CD14-positive monocyte (primary cell): ENCODE measurements around the gene CNTD1. TPM values are rescaled to one million over a fixed set of nuclear protein-coding genes. Genes with fewer than 3 reads are reported as not detected.

ENCODE experiments used
- DNase-seq, 3 donors: peaks; one replicate each; pipeline ENCODE4 v3.0.0-alpha.2; 2011 to 2022
- H2AFZ ChIP-seq: 2 replicates; pipeline ENCODE4 v1.6.0; 2012; ENCODE audit warnings: mild to moderate bottlenecking, low read depth, low read length, inconsistent platforms; ENCODE audit not compliant: insufficient read depth, poor library complexity, severe bottlenecking
- H3K27ac ChIP-seq, 2 donors: 1 replicate in 1 of 2; 2 replicates in 1 of 2; pipeline ENCODE4 v1.5.1; 2012 to 2013; ENCODE audit warnings: low read length in 2 of 2, control low read depth in 1 of 2, inconsistent platforms in 1 of 2, low read depth in 1 of 2, mild to moderate bottlenecking in 1 of 2
- H3K27me3 ChIP-seq, 2 donors: one replicate each; pipeline versions ENCODE4 v1.6.0 to v1.6.1; 2011 to 2013; ENCODE audit warnings: low read length in 2 of 2; ENCODE audit not compliant: control insufficient read depth in 2 of 2, insufficient read depth in 2 of 2
- H3K36me3 ChIP-seq, 2 donors: replicated peaks in 1 of 2; 1 replicate in 1 of 2; 2 replicates in 1 of 2; pipeline versions ENCODE4 v1.5.1 to v1.6.1; 2012 to 2013; ENCODE audit warnings: low read length in 2 of 2, control low read depth in 1 of 2, inconsistent platforms in 1 of 2, mild to moderate bottlenecking in 1 of 2; ENCODE audit not compliant: insufficient read depth in 2 of 2, control insufficient read depth in 1 of 2
- H3K4me1 ChIP-seq, 2 donors: 1 replicate in 1 of 2; 2 replicates in 1 of 2; pipeline versions ENCODE4 v1.5.1 to v1.6.1; 2012 to 2013; ENCODE audit warnings: low read length in 2 of 2, control low read depth in 1 of 2, inconsistent platforms in 1 of 2, mild to moderate bottlenecking in 1 of 2, moderate library complexity in 1 of 2; ENCODE audit not compliant: insufficient read depth in 2 of 2, control insufficient read depth in 1 of 2
- H3K4me2 ChIP-seq: replicated peaks from 2 replicates; pipeline ENCODE3; 2012; ENCODE audit warnings: low read length, moderate library complexity, mild to moderate bottlenecking; ENCODE audit not compliant: poor library complexity, severe bottlenecking; ENCODE audit errors: extremely low read depth
- H3K4me3 ChIP-seq, 3 experiments: fragments of 200-600 bp in 1 of 3; sonication (generic) in 1 of 3; replicated peaks in 1 of 3; 1 replicate in 2 of 3; 2 replicates in 1 of 3; pipeline ENCODE4 v1.5.1; 2011 to 2013; ENCODE audit warnings: low read length in 3 of 3, mild to moderate bottlenecking in 3 of 3, control low read depth in 2 of 3, low read depth in 2 of 3, inconsistent platforms in 1 of 3, moderate library complexity in 1 of 3
- H3K79me2 ChIP-seq: 2 replicates; pipeline ENCODE4 v1.6.0; 2012; ENCODE audit warnings: mild to moderate bottlenecking, control low read depth, inconsistent platforms, low read length, moderate library complexity; ENCODE audit not compliant: insufficient read depth
- H3K9ac ChIP-seq: 2 replicates; pipeline ENCODE4 v1.6.0; 2017; ENCODE audit warnings: low read length, mild to moderate bottlenecking; ENCODE audit not compliant: insufficient read depth, poor library complexity, severe bottlenecking
- H3K9me3 ChIP-seq, 2 donors: replicated peaks in 1 of 2; 1 replicate in 1 of 2; 2 replicates in 1 of 2; pipeline versions ENCODE4 v1.5.1 to v1.6.1; 2012 to 2013; ENCODE audit warnings: low read length in 2 of 2, control low read depth in 1 of 2; ENCODE audit not compliant: control insufficient read depth in 1 of 2, insufficient read depth in 1 of 2
- H4K20me1 ChIP-seq: 2 replicates; pipeline ENCODE4 v1.6.0; 2012; ENCODE audit warnings: mild to moderate bottlenecking, low read length, control low read depth, moderate library complexity; ENCODE audit not compliant: insufficient read depth
- H3K27ac Mint-ChIP-seq, 7 donors: one replicate each; pipeline ENCODE4 v1.8.0; 2020; ENCODE audit warnings: mild to moderate bottlenecking in 7 of 7, mixed read lengths in 7 of 7, moderate library complexity in 6 of 7, inconsistent platforms in 2 of 7
- H3K27me3 Mint-ChIP-seq, 3 donors: one replicate each; pipeline ENCODE4 v1.8.0; 2021 to 2022; ENCODE audit warnings: low read depth in 3 of 3, mild to moderate bottlenecking in 3 of 3, mixed read lengths in 3 of 3, moderate library complexity in 3 of 3, inconsistent platforms in 1 of 3
- H3K36me3 Mint-ChIP-seq, 2 donors: one replicate each; pipeline ENCODE4 v1.8.0; 2020; ENCODE audit warnings: mixed read lengths in 2 of 2, inconsistent platforms in 1 of 2, mild to moderate bottlenecking in 1 of 2
- H3K4me1 Mint-ChIP-seq: one replicate; pipeline ENCODE4 v1.8.0; 2020; ENCODE audit warnings: mild to moderate bottlenecking, mixed read lengths
- H3K4me3 Mint-ChIP-seq, 2 donors: one replicate each; pipeline ENCODE4 v1.8.0; 2020; ENCODE audit warnings: mild to moderate bottlenecking in 2 of 2, mixed read lengths in 2 of 2, moderate library complexity in 1 of 2
- H3K9me3 Mint-ChIP-seq, 7 donors: one replicate each; pipeline ENCODE4 v1.8.0; 2020 to 2022; ENCODE audit warnings: mixed read lengths in 7 of 7, mild to moderate bottlenecking in 6 of 7, moderate library complexity in 6 of 7, inconsistent platforms in 2 of 7
- CTCF ChIP-seq: fragments of 200-600 bp; IDR thresholded peaks from one replicate; pipeline ENCODE4 v1.8.0; 2022; ENCODE audit warnings: antibody characterized with exemption, mild to moderate bottlenecking
- WGBS: methylation state at CpG from one replicate; pipeline ENCODE4 v1.1.5; 2013; ENCODE audit warnings: missing lambda C conversion rate; ENCODE audit not compliant: insufficient coverage; 5-methylcytosine and 5-hydroxymethylcytosine counted together
- intact Hi-C, 2 donors: fragments of 100-400 bp; cut with micrococcal nuclease; formaldehyde crosslinking; loops; one replicate each; pipeline versions ENCODE4 v1.15.0 to v1.15.1; 2023
- polyA plus RNA-seq, 3 donors: library from polyadenylated mRNA; depleted of rRNA in 1 of 3; unstranded in 2 of 3; stranded (reverse) in 1 of 3; fragments of 300-500 nt in 2 of 3; fragments of >200 nt in 1 of 3; fragmentation: Illumina TruSeq in 2 of 3; gene quantifications; 1 replicate in 2 of 3; 2 replicates in 1 of 3; pipeline ENCODE4 v1.2.3, GENCODE V29; 2012 to 2021

CNTD1 gene
- polyA plus RNA-seq, 3 donors: not detected

- Histone ChIP-seq H3K9me3 (no peaks in the 10 kb centered on the region), H2AFZ (peak overlapping the region; percentile 90), H3K27me3 (no peaks in the 10 kb centered on the region), H3K4me2 (peak overlapping the region; percentile 86), H3K36me3 (peaks cover 35 to 42% of the 10 kb centered on the region in 2 donors), H3K4me1 (peaks cover 11 to 13% of the 10 kb centered on the region in 2 donors), H3K4me3 (peak overlapping the region; percentile 89 to 94 (median 94)), H3K27ac (peak overlapping the region; percentile 69 to 90), H3K79me2 (peaks cover 9% of the 10 kb centered on the region), H4K20me1 (no peaks in the 10 kb centered on the region), H3K9ac (peak overlapping the region; percentile 87)
- Mint-ChIP-seq H3K36me3 (peaks cover 39 to 45% of the 10 kb centered on the region in 2 donors), H3K27ac (peak overlapping the region in 4 of 7 donors; percentile 94 to 97 (median 96)), H3K9me3 (peaks cover 0 to 3% (median 0%) of the 10 kb centered on the region in 7 donors), H3K27me3 (peaks cover under 1 to 7% (median 3%) of the 10 kb centered on the region in 3 donors), H3K4me3 (peak overlapping the region; percentile 100), H3K4me1 (peaks cover 17% of the 10 kb centered on the region)
- DNase-seq: no peak
- 100% methylated on average over 1 of the region's 3 CpGs for WGBS
- TF ChIP-seq CTCF: no peak
- intact Hi-C loops: loop anchor here in 1 of 2 donors (5.0 kb wide), 1 partner anchor 48 kb away; the partner anchor contains the start of gene BECN1
Measured at GRCh38 chr17:42774066-42774745, 24.5 kb upstream of the CNTD1 start.

GRCh38 chr17:42775534-42776098 is 23.0 kb upstream of the CNTD1 start:
- no peak for TF ChIP-seq CTCF
- Histone ChIP-seq H3K27ac (no peak overlapping the region), H3K9ac (no peak overlapping the region), H3K79me2 (peaks cover 9% of the 10 kb centered on the region), H3K9me3 (no peaks in the 10 kb centered on the region), H3K4me2 (no peak overlapping the region), H4K20me1 (no peaks in the 10 kb centered on the region), H3K27me3 (peaks cover under 1 to 11% of the 10 kb centered on the region in 2 donors), H3K4me3 (no peak overlapping the region), H2AFZ (no peak overlapping the region), H3K4me1 (peaks cover 11 to 13% of the 10 kb centered on the region in 2 donors), H3K36me3 (peaks cover 40 to 48% of the 10 kb centered on the region in 2 donors)
- H3K36me3 Mint-ChIP-seq: peaks cover 47 to 55% of the 10 kb centered on the region in 2 donors
- peak in 1 of 3 donors; percentile 50 for DNase-seq
- intact Hi-C loops: no loop called here
- peaks cover 11 to 19% (median 13%) of the 10 kb centered on the region in 3 donors for H3K27me3 Mint-ChIP-seq
- WGBS: 90% methylated on average over 2 of the region's 3 CpGs
- no peak overlapping the region for H3K4me3 Mint-ChIP-seq
- H3K4me1 Mint-ChIP-seq: peaks cover 22% of the 10 kb centered on the region
- H3K27ac Mint-ChIP-seq: no peak overlapping the region
- peaks cover 0 to 3% (median 0%) of the 10 kb centered on the region in 7 donors for H3K9me3 Mint-ChIP-seq
